Activated B cell treated with CpG ODN at 0.5 μM for 24 hours (primary cell): ENCODE measurements around the gene FBXO7. TPM values are rescaled to one million over a fixed set of nuclear protein-coding genes. Genes with fewer than 3 reads are reported as not detected.

ENCODE experiments used
- ATAC-seq: fragments of 200-7000 bp; cut with Tn5 transposase; one replicate; pipeline ENCODE4 v1.10.0; 2021; ENCODE audit warnings: low read depth, mild to moderate bottlenecking, moderate library complexity
- CTCF ChIA-PET: fragments of 350-600 bp; sonication (Branson Sonifier 250); formaldehyde crosslinking; loops from one replicate; lab custom pipeline; 2021; ENCODE audit warnings: antibody characterized with exemption; lab: Charles Lee
- POLR2A ChIA-PET: fragments of 350-600 bp; sonication (Branson Sonifier 250); formaldehyde crosslinking; loops from one replicate; lab custom pipeline; 2021; ENCODE audit warnings: antibody characterized with exemption; lab: Charles Lee
- DNase-seq: peaks from one replicate; pipeline ENCODE4 v3.0.0; 2022
- H3K27ac Mint-ChIP-seq: one replicate; pipeline ENCODE4 v1.8.0; 2020; ENCODE audit warnings: mixed read lengths
- H3K27me3 Mint-ChIP-seq: one replicate; pipeline ENCODE4 v1.8.0; 2021; ENCODE audit warnings: mixed read lengths
- H3K36me3 Mint-ChIP-seq: one replicate; pipeline ENCODE4 v1.8.0; 2021; ENCODE audit warnings: low read depth, mixed read lengths
- H3K4me1 Mint-ChIP-seq: one replicate; pipeline ENCODE4 v1.8.0; 2021; ENCODE audit warnings: mixed read lengths
- H3K4me3 Mint-ChIP-seq: one replicate; pipeline ENCODE4 v1.8.0; 2020; ENCODE audit warnings: mild to moderate bottlenecking, mixed read lengths
- H3K9me3 Mint-ChIP-seq: one replicate; pipeline ENCODE4 v1.8.0; 2020; ENCODE audit warnings: mixed read lengths
- CTCF ChIP-seq: fragments of 200-600 bp; IDR thresholded peaks from one replicate; pipeline ENCODE4 v1.8.0; 2022; ENCODE audit warnings: antibody characterized with exemption, mild to moderate bottlenecking
- intact Hi-C: fragments of 100-400 bp; cut with micrococcal nuclease; formaldehyde crosslinking; loops from one replicate; pipeline ENCODE4 v1.15.1; 2024
- total RNA-seq: library from RNA; stranded (reverse); gene quantifications from 2 replicates; pipeline ENCODE4 v1.2.3, GENCODE V29; 2022

FBXO7 gene
- total RNA-seq, 1 donor from 2014 or later, result 97.2 TPM

DNA sequence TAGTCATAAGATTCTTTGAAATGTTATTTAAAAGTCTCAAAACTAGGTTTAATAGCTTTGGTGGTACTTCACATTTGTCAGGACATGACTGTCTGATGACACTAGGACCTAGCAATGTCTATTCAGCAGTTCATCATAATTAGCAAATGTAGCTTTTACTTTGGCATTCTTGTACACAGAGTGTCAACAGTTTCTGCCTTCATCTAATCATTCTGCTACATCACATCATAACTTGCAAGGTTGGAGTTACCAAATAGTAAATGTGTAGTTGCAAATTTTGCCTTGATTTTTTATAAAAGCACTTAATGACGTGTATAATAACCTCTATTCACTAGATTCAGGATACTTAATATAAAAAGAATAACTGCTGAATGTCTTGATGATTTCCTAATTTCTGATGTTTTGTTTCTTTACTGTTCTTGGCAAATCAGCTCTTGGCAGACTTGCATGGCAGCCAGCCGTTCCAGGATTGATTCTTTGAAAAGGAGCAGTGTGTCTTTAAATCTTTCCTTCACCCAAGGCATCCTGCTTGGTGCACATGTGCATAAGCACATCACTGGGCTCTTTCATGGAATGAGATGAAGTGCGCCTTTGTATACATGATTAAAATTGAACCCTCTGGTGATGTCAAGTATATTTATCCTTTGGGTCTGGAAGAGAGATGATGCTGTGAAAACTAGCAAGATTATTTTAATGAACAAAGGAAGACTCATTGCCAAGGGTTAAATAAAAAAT, 12.2 kb downstream of the FBXO7 start:
- no peak for TF ChIP-seq CTCF
- H3K9me3 Mint-ChIP-seq, result no peaks in the 10 kb centered on the region
- intact Hi-C loops, result no loop called here
- H3K27ac Mint-ChIP-seq, result no peak overlapping the region
- ChIA-PET POLR2A (interaction anchor here (1.2 kb wide), 1 partner anchor 12 kb away, joined by 6 read pairs; the partner anchor contains the start of gene FBXO7), CTCF (interaction anchor here (1.4 kb wide), 1 partner anchor 13 kb away, joined by 4 read pairs; no protein-coding TSS in a partner anchor)
- no peaks in the 10 kb centered on the region for H3K27me3 Mint-ChIP-seq
- H3K4me1 Mint-ChIP-seq, result peaks cover 5% of the 10 kb centered on the region
- DNase-seq, result no peak
- H3K36me3 Mint-ChIP-seq, result peaks cover 71% of the 10 kb centered on the region
- no peak for ATAC-seq
- no peak overlapping the region for H3K4me3 Mint-ChIP-seq

DNA sequence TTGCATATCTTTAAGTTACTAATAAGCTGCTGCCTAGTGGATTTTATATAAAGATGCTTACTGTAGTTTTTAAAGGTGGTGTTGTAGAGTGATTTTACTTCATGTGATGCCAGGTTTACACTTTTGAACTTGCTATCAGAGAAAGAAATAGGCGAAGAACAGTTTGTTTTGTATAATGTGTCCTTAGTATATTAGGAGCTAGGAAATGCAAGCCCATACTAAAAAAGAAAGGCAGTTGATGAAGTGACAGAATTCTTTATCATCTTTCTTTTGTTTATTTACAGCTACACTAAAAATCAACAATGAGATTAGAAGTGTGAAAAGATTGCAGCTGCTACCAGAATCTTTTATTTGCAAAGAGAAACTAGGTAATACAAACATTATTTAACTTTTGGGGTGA, 12.8 kb downstream of the FBXO7 start:
- no peak for DNase-seq
- CTCF ChIA-PET, result no interaction called here
- POLR2A ChIA-PET, result interaction anchor here (0.7 kb wide), 1 partner anchor 98 kb away, joined by 3 read pairs; no protein-coding TSS in a partner anchor
- intact Hi-C loops, result no loop called here
- Mint-ChIP-seq H3K4me3 (no peak overlapping the region), H3K27ac (peak overlapping the region; percentile 37), H3K4me1 (no peaks in the 10 kb centered on the region), H3K27me3 (no peaks in the 10 kb centered on the region), H3K36me3 (peaks cover 73% of the 10 kb centered on the region), H3K9me3 (no peaks in the 10 kb centered on the region)
- no peak for ATAC-seq
- TF ChIP-seq CTCF, result no peak

DNA sequence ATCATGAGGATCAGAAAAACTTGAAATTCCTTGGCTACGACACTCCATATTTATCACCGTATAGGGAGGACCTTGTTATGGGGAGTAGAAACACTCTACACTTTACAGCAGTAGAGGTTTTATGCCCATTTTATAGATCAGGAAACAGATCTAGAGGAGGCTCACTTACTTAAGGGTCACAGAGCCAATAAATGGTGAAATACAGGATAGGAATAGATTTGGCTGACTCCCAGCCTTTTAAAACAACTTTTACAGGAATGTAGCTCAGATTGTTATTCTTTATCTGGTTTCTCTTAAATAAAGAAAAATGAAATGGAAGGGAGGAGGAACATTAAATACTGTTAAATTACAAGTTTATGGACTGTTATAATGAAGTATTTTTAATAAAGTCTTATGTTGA, 14.8 kb downstream of the FBXO7 start:
- Mint-ChIP-seq H3K4me3 (no peak overlapping the region), H3K9me3 (no peaks in the 10 kb centered on the region), H3K36me3 (peaks cover 88% of the 10 kb centered on the region), H3K4me1 (no peaks in the 10 kb centered on the region), H3K27ac (no peak overlapping the region), H3K27me3 (no peaks in the 10 kb centered on the region)
- no peak for ATAC-seq
- POLR2A ChIA-PET, result no interaction called here
- no peak for DNase-seq
- no peak for TF ChIP-seq CTCF
- intact Hi-C loops, result no loop called here
- CTCF ChIA-PET, result no interaction called here

- H3K4me3 Mint-ChIP-seq, result no peak overlapping the region
- H3K36me3 Mint-ChIP-seq, result peaks cover 91% of the 10 kb centered on the region
- H3K9me3 Mint-ChIP-seq, result no peaks in the 10 kb centered on the region
- H3K27me3 Mint-ChIP-seq, result no peaks in the 10 kb centered on the region
- no peak for TF ChIP-seq CTCF
- CTCF ChIA-PET, result no interaction called here
- no peak for ATAC-seq
- H3K27ac Mint-ChIP-seq, result no peak overlapping the region
- no peaks in the 10 kb centered on the region for H3K4me1 Mint-ChIP-seq
- intact Hi-C loops, result no loop called here
- POLR2A ChIA-PET, result no interaction called here
- DNase-seq, result no peak
Observed at GRCh38 chr22:32490279-32490678, 15.7 kb downstream of the FBXO7 start.

DNA sequence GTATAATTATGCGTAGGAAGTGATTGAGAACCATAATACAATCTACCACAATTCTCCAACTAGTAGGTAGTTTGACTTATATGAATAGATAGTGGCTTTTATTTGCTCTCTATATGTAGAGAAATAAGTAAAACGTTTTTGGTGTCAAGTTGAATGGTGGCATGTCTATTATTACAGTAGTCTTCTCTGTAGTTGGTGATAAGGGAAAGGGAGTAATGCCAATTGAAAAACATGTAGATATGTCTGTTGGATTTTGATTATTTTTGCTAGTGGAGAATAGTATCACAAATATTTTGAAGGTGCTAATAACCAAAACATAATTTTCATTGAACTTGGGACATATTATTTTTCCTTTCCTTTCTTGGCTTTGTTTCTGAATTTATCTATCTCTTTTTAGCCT, 17.5 kb downstream of the FBXO7 start:
- CTCF ChIA-PET, result no interaction called here
- Mint-ChIP-seq H3K4me3 (no peak overlapping the region), H3K4me1 (no peaks in the 10 kb centered on the region), H3K9me3 (no peaks in the 10 kb centered on the region), H3K27me3 (no peaks in the 10 kb centered on the region), H3K27ac (no peak overlapping the region), H3K36me3 (peaks cover 89% of the 10 kb centered on the region)
- intact Hi-C loops, result no loop called here
- POLR2A ChIA-PET, result no interaction called here
- no peak for ATAC-seq
- no peak for DNase-seq
- no peak for TF ChIP-seq CTCF
